Lung (tissue), 12 donors: Measurements from ENCODE around the gene PNPLA2. TPM values are rescaled to one million over a fixed set of nuclear protein-coding genes. Genes with fewer than 3 reads are reported as not detected.

Experiments
- ATAC-seq: fragments of 200-7000 bp; cut with Tn5 transposase; one replicate; pipeline ENCODE4 v1.9.1; 2020; ENCODE audit warnings: moderate number of reproducible peaks; ENCODE audit not compliant: insufficient read depth, low FRiP score
- DNase-seq, 3 donors: peaks; one replicate each; pipeline ENCODE4 v3.0.0-alpha.2; 2013 to 2017
- H3K27ac ChIP-seq, 2 donors: one replicate each; pipeline ENCODE4 v1.5.1; 2013; ENCODE audit warnings: mild to moderate bottlenecking in 2 of 2, moderate library complexity in 2 of 2, control low read depth in 1 of 2, inconsistent platforms in 1 of 2, low read depth in 1 of 2, low read length in 1 of 2
- H3K27me3 ChIP-seq, 3 donors: one replicate each; pipeline ENCODE4 v1.5.1; 2013; ENCODE audit warnings: low read length in 2 of 3; ENCODE audit not compliant: control insufficient read depth in 3 of 3, insufficient read depth in 3 of 3
- H3K36me3 ChIP-seq, 4 donors: one replicate each; pipeline ENCODE4 v1.5.1; 2013; ENCODE audit warnings: low read length in 4 of 4, mild to moderate bottlenecking in 1 of 4, moderate library complexity in 1 of 4; ENCODE audit not compliant: control insufficient read depth in 4 of 4, insufficient read depth in 4 of 4
- H3K4me1 ChIP-seq, 5 donors: one replicate each; pipeline ENCODE4 v1.5.1; 2013; ENCODE audit warnings: low read length in 5 of 5, mild to moderate bottlenecking in 2 of 5, moderate library complexity in 1 of 5; ENCODE audit not compliant: control insufficient read depth in 5 of 5, insufficient read depth in 5 of 5
- H3K4me3 ChIP-seq: one replicate; pipeline ENCODE4 v1.5.1; 2013; ENCODE audit warnings: mild to moderate bottlenecking, control low read depth, moderate library complexity
- H3K9ac ChIP-seq, 2 donors: one replicate each; pipeline ENCODE4 v1.5.1; 2013; ENCODE audit warnings: low read length in 2 of 2, control low read depth in 1 of 2; ENCODE audit not compliant: insufficient read depth in 1 of 2
- H3K9me3 ChIP-seq, 4 donors: one replicate each; pipeline ENCODE4 v1.5.1; 2013; ENCODE audit warnings: low read length in 3 of 4, mild to moderate bottlenecking in 1 of 4, moderate library complexity in 1 of 4; ENCODE audit not compliant: control insufficient read depth in 4 of 4, insufficient read depth in 3 of 4
- CTCF ChIP-seq: IDR thresholded peaks from 2 replicates; pipeline ENCODE4 v1.5.1; 2012; ENCODE audit warnings: mild to moderate bottlenecking; ENCODE audit errors: control extremely low read depth, extremely low read depth
- WGBS, 2 donors: extraction: QIAGEN DNeasy Blood & Tissue Kit; methylation state at CpG; one replicate each; pipeline ENCODE4 v1.1.7; 2013; 5-methylcytosine and 5-hydroxymethylcytosine counted together
- polyA plus RNA-seq, 2 donors: library from polyadenylated mRNA; stranded (reverse); fragments of 200-250 nt; gene quantifications; one replicate each; pipeline ENCODE4 v1.2.1, GENCODE V29; 2013
- total RNA-seq, 2 donors: library from RNA; depleted of rRNA in 1 of 2; stranded (reverse); fragments of >200 nt in 1 of 2; gene quantifications; one replicate each; pipeline ENCODE4 v1.2.1, GENCODE V29; 2014 to 2021
- donor health status: control.
- donor health status: control.
- donor health status: Bipolar disorder and iron deficiency.
- donor health status: healthy.
- donor health status: DM: yes; HTN: yes; CAD: no.

PNPLA2 gene
- total and polyA plus RNA-seq, 4 donors: 65.1 to 160 (median 84.2) TPM

GRCh38 chr11:844693-845644 is 26.3 kb downstream of the PNPLA2 start:
- H3K27me3 ChIP-seq: no peaks in the 10 kb centered on the region
- H3K36me3 ChIP-seq: peaks cover under 1 to 11% (median 3%) of the 10 kb centered on the region in 4 donors
- peak; percentile 19 for ATAC-seq
- peak overlapping the region in 1 of 2 donors; percentile 61 for H3K9ac ChIP-seq
- H3K9me3 ChIP-seq: no peaks in the 10 kb centered on the region
- H3K27ac ChIP-seq: peak overlapping the region; percentile 95 to 96
- peak overlapping the region; percentile 4 for H3K4me3 ChIP-seq
- H3K4me1 ChIP-seq: peaks cover 6 to 49% (median 41%) of the 10 kb centered on the region in 5 donors
- WGBS, 2 donors: 20 to 40% methylated on average over 29 to 31 of the region's 31 CpGs
- peak; percentile 96 to 98 (median 96) for DNase-seq
- TF ChIP-seq CTCF: no peak

- ATAC-seq (no peak), DNase-seq (peak; percentile 48 to 61 (median 60))
- Histone ChIP-seq H3K36me3 (peaks cover 0 to 11% (median 0%) of the 10 kb centered on the region in 4 donors), H3K27ac (peak overlapping the region in 1 of 2 donors; percentile 96), H3K9ac (no peak overlapping the region), H3K27me3 (no peaks in the 10 kb centered on the region), H3K9me3 (no peaks in the 10 kb centered on the region), H3K4me3 (no peak overlapping the region), H3K4me1 (peaks cover 2 to 54% (median 38%) of the 10 kb centered on the region in 5 donors)
- WGBS, 2 donors: 35 to 39% methylated on average over 7 to 8 of the region's 8 CpGs
- TF ChIP-seq CTCF: no peak
These were observed 27.3 kb downstream of the PNPLA2 start for GRCh38 chr11:845872-846495.

GRCh38 chr11:846496-847098 is 27.9 kb downstream of the PNPLA2 start:
- WGBS, 2 donors: 73 to 76% methylated on average over 11 of the region's 11 CpGs
- Histone ChIP-seq H3K27me3 (no peaks in the 10 kb centered on the region), H3K9me3 (no peaks in the 10 kb centered on the region), H3K9ac (no peak overlapping the region), H3K27ac (peak overlapping the region in 1 of 2 donors; percentile 96), H3K36me3 (peaks cover 0 to 12% (median 0%) of the 10 kb centered on the region in 4 donors), H3K4me3 (no peak overlapping the region), H3K4me1 (peaks cover 0 to 53% (median 34%) of the 10 kb centered on the region in 5 donors)
- no peak for TF ChIP-seq CTCF
- no peak for DNase-seq
- no peak for ATAC-seq
